Cardiac muscle cell (in vitro differentiated cells and primary cell): ENCODE measurements around the gene B3GALNT2. TPM values are rescaled to one million over a fixed set of nuclear protein-coding genes. Genes with fewer than 3 reads are reported as not detected.
A peak's percentile ranks its signal among the peaks of the same experiment; 100 is the strongest.

Experiments
- DNase-seq, 2 donors: peaks; one replicate each; pipeline versions ENCODE4 v3.0.0 to v3.0.0-alpha.2; 2010 to 2017; ENCODE audit warnings: low read depth in 1 of 2, low spot score in 1 of 2
- H3K27ac ChIP-seq: fragments of 200-600 bp; sonication (generic); 2 replicates; pipeline ENCODE4 v1.5.1; 2016
- H3K27me3 ChIP-seq: fragments of 200-600 bp; sonication (generic); 2 replicates; pipeline ENCODE4 v1.6.0; 2016; ENCODE audit warnings: control low read depth
- H3K36me3 ChIP-seq: fragments of 200-600 bp; sonication (generic); 2 replicates; pipeline ENCODE4 v1.5.1; 2016; ENCODE audit warnings: control low read depth
- H3K4me1 ChIP-seq: fragments of 200-600 bp; sonication (generic); 2 replicates; pipeline ENCODE4 v1.8.1; 2017; ENCODE audit warnings: low read depth, mild to moderate bottlenecking, mixed run types
- H3K4me3 ChIP-seq: fragments of 200-600 bp; sonication (generic); 2 replicates; pipeline ENCODE4 v1.5.1; 2016; ENCODE audit warnings: mild to moderate bottlenecking
- H3K9me3 ChIP-seq: fragments of 200-600 bp; sonication (generic); 2 replicates; pipeline ENCODE4 v1.5.1; 2017; ENCODE audit warnings: low read depth, mild to moderate bottlenecking, control low read depth
- polyA plus RNA-seq: library from polyadenylated mRNA; unstranded; fragments of >200 nt; fragmentation: Nextera tagmentation; extraction: Ambion mirVana; gene quantifications from 2 replicates; pipeline ENCODE4 v1.2.1, GENCODE V29; 2016
- total RNA-seq: library from RNA; depleted of rRNA; stranded (reverse); fragments of >200 nt; gene quantifications from 2 replicates; pipeline ENCODE4 v1.2.3, GENCODE V29; 2016
- TF ChIP-seq, protein P1 (sequence below): IDR thresholded peaks from 2 replicates; pipeline ENCODE4 v1.5.1; 2012; ENCODE audit warnings: low read depth, mild to moderate bottlenecking, low read length

Gene B3GALNT2
- total and polyA plus RNA-seq, 2 experiments from 2014 or later = 11.4 to 22.4 TPM

DNA sequence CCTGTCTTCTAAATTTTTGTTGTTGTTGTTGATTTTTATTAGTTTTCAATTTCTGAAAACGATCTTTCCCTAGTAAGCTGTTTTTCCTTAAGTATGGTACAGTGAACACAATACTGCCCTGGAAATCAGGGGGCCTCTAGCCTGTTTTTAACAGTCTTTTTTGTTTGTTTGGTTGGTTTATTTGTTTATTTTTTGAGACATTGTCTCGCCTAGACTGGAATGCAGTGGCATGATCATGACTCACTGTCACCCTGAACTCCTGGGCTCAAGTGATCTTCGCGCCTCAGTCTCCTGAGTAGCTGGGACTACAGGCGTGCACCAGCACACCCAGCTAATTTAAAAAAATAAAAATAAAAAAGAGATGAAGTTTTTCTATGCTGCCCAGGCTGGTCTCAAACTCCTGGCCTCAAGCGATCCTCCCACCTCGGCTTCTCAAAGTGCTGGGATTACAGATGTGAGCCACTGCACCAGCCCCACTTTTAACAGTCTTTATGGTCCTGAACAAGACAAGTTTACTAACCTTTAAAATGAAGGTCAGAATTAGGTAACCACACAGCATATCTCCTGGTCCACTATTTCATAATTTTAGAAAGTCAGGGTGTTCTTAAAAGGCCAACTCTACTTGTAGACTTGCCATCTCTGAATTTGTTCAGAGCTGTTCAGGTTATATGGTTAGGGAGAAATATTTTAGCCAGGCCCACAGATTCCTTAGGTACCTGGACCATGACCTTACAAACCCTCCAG, 101.6 kb downstream of the B3GALNT2 start:
- TF ChIP-seq, protein P1, sequence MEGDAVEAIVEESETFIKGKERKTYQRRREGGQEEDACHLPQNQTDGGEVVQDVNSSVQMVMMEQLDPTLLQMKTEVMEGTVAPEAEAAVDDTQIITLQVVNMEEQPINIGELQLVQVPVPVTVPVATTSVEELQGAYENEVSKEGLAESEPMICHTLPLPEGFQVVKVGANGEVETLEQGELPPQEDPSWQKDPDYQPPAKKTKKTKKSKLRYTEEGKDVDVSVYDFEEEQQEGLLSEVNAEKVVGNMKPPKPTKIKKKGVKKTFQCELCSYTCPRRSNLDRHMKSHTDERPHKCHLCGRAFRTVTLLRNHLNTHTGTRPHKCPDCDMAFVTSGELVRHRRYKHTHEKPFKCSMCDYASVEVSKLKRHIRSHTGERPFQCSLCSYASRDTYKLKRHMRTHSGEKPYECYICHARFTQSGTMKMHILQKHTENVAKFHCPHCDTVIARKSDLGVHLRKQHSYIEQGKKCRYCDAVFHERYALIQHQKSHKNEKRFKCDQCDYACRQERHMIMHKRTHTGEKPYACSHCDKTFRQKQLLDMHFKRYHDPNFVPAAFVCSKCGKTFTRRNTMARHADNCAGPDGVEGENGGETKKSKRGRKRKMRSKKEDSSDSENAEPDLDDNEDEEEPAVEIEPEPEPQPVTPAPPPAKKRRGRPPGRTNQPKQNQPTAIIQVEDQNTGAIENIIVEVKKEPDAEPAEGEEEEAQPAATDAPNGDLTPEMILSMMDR = no peak
- DNase-seq = no peak
- no peaks in the 10 kb centered on the region for H3K27me3 ChIP-seq
- H3K4me1 ChIP-seq = no peaks in the 10 kb centered on the region
- no peak overlapping the region for H3K4me3 ChIP-seq
- H3K27ac ChIP-seq = no peak overlapping the region
- H3K36me3 ChIP-seq = peaks cover 4% of the 10 kb centered on the region
- no peaks in the 10 kb centered on the region for H3K9me3 ChIP-seq

DNA sequence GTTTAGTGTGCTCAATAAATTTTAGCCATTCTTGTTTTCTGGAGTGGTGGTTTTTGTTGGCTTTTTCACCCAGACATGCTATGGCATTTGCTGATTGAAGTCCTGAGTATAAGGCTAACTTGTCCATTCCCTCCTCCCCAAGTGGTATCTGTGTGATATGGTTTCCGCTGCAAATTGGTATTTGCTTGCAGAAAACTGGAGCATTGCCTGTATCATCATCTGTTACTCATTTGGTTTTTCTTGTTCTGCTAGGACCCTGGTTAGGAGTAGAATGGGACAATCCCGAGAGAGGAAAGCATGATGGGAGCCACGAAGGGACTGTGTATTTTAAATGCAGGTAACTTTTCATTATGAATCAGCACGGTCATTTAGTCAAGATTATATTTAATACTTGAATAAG, 103.0 kb downstream of the B3GALNT2 start:
- H3K27ac ChIP-seq = no peak overlapping the region

More for the DNA sequence above, 103.0 kb downstream of the B3GALNT2 start:
- Histone ChIP-seq H3K27me3 (no peaks in the 10 kb centered on the region), H3K4me3 (no peak overlapping the region), H3K36me3 (peaks cover 4% of the 10 kb centered on the region), H3K4me1 (no peaks in the 10 kb centered on the region), H3K9me3 (no peaks in the 10 kb centered on the region)
- TF ChIP-seq, protein P1 = no peak
- DNase-seq = peak in 1 of 2 donors; percentile 24

Other genes starting within 250 kb of the B3GALNT2 start
- 37.9 and 74.6 TPM in 2 replicates for gene ARID4B, start 176.3 kb downstream of the B3GALNT2 start, total RNA-seq
- gene ARID4B, start 176.3 kb downstream of the B3GALNT2 start, polyA plus RNA-seq = 33.8 and 34.2 TPM in 2 replicates
- gene GGPS1, start 175.9 kb downstream of the B3GALNT2 start, total RNA-seq = 14.9 and 17.4 TPM in 2 replicates
- 66.9 and 73.2 TPM in 2 replicates for gene GGPS1, start 175.9 kb downstream of the B3GALNT2 start, polyA plus RNA-seq
- gene TBCE, start 137.0 kb downstream of the B3GALNT2 start, total RNA-seq = 17.9 and 19.3 TPM in 2 replicates
- 34.8 and 35.9 TPM in 2 replicates for gene TBCE, start 137.0 kb downstream of the B3GALNT2 start, polyA plus RNA-seq
- 0.18 and 0.24 TPM in 2 replicates for gene GNG4, start 145.3 kb upstream of the B3GALNT2 start, total RNA-seq
- gene GNG4, start 145.3 kb upstream of the B3GALNT2 start, polyA plus RNA-seq = 0.44 TPM in 1 of 2 replicates, not detected in the other